H1 (cell line): ENCODE measurements around the gene RBMS1. TPM values are rescaled to one million over a fixed set of nuclear protein-coding genes. Genes with fewer than 3 reads are reported as not detected.
A peak's percentile ranks its signal among the peaks of the same experiment; 100 is the strongest.

Experiments
- ASH2L ChIP-seq: fragments of 200-600, 300-600 bp; sonication (generic); IDR thresholded peaks from one replicate; pipeline ENCODE4 v1.7.1; 2017; ENCODE audit warnings: low read length
- KDM5A ChIP-seq: fragments of 200-600 bp; IDR thresholded peaks from 2 replicates; pipeline ENCODE4 v1.7.1; 2012; ENCODE audit warnings: mild to moderate bottlenecking, low read length, inconsistent platforms, mixed read lengths
- POLR2AphosphoS5 ChIP-seq: IDR thresholded peaks from 2 replicates; pipeline ENCODE4 v1.6.1; 2011; ENCODE audit warnings: low read depth, low read length
- RXRA ChIP-seq: IDR thresholded peaks from 2 replicates; pipeline ENCODE4 v1.6.1; 2011; ENCODE audit warnings: low read depth, mild to moderate bottlenecking, low read length, moderate library complexity; ENCODE audit not compliant: insufficient read depth
- SIX5 ChIP-seq: IDR thresholded peaks from 2 replicates; pipeline ENCODE4 v1.6.1; 2011; ENCODE audit warnings: mild to moderate bottlenecking, low read depth, low read length
- TEAD4 ChIP-seq: IDR thresholded peaks from 2 replicates; pipeline ENCODE4 v1.6.1; 2012; ENCODE audit warnings: low read depth, low read length, inconsistent platforms, mixed read lengths
- ZNF274 ChIP-seq: IDR thresholded peaks from 2 replicates; pipeline ENCODE4 v1.7.0; 2012; ENCODE audit warnings: low read length, borderline replicate concordance; ENCODE audit errors: extremely low read depth
- polyA plus RNA-seq, 7 experiments: library from polyadenylated mRNA; depleted of rRNA in 3 of 7; stranded (reverse) in 5 of 7; unstranded in 2 of 7; fragments of >200 nt in 5 of 7; fragments of 200-250 nt in 2 of 7; gene quantifications; 1 replicate in 5 of 7; 2 replicates in 1 of 7; 4 replicates in 1 of 7; pipeline versions ENCODE4 v1.2.1 to v1.2.3, GENCODE V29; 2011 to 2013; ENCODE audit warnings: missing spikeins in 2 of 7, mixed read lengths in 2 of 7
- total RNA-seq: library from RNA; stranded (reverse); fragmentation: NEBNext Ultra II Directional; extraction: Animal tissue kit (Norgen Biotek cat#: 25700); gene quantifications from 2 replicates; pipeline ENCODE4 v1.2.1, GENCODE V29; 2021
- TF ChIP-seq, protein P1 (sequence below): IDR thresholded peaks from 2 replicates; pipeline ENCODE4 v1.6.1; 2011; ENCODE audit warnings: low read depth, mild to moderate bottlenecking, low read length; ENCODE audit not compliant: insufficient read depth
- TF ChIP-seq, protein P2 (sequence below): fragments of 300-600 bp; sonication (generic); IDR thresholded peaks from 2 replicates; pipeline ENCODE4 v1.7.1; 2012; ENCODE audit warnings: low read length, moderate library complexity, mild to moderate bottlenecking, inconsistent platforms; ENCODE audit not compliant: insufficient replicate concordance
- TF ChIP-seq, protein P3 (sequence below): IDR thresholded peaks from 2 replicates; pipeline ENCODE4 v1.6.1; 2012; ENCODE audit warnings: inconsistent platforms

Gene RBMS1
- total and polyA plus RNA-seq, 2 of the 8 experiments (the other 6 are each of a cell fraction or from before 2014, with no cell fraction given): 53.7 to 60.0 TPM

DNA sequence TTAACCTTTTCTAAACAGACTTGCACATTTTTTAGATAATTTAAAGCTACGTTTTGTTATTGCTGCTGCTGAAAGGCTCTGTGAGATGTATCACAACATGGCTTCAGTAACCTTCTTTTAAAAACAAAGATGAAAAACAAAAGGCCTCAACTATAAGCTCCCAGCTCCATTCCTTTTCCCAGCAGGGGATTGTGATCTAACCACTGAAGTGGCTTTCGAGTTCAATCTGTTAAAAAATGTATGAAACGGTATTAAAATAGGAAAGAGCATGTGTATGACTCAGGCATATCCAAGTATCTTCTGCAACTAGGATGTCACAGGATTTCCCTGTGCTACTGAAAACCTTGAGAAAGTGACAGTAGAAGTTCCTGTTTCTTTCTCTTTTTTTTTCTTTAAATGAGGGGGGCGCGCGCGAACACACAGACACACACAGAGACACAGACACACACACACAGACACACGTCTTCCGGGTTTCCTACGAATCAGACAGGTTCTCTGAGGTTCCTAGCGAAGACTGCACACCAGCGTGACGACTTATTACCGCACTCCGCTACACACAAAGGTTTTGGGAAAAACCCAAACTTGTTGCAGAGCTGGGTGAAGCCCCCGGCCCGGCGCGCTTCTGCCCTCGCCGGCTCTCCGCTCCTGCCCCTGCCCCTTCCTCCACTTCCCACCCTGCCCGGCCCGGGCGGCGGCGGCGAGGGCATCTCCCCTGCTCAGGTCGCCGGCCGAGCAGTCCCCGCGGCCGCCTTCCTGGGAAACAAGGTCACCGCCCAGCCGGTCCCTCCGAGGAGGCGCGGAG, 86.8 kb downstream of the RBMS1 start (continued):
- no peak for TF ChIP-seq RXRA
- TF ChIP-seq, protein P1, sequence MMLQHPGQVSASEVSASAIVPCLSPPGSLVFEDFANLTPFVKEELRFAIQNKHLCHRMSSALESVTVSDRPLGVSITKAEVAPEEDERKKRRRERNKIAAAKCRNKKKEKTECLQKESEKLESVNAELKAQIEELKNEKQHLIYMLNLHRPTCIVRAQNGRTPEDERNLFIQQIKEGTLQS: no peak
- TF ChIP-seq, protein P2, sequence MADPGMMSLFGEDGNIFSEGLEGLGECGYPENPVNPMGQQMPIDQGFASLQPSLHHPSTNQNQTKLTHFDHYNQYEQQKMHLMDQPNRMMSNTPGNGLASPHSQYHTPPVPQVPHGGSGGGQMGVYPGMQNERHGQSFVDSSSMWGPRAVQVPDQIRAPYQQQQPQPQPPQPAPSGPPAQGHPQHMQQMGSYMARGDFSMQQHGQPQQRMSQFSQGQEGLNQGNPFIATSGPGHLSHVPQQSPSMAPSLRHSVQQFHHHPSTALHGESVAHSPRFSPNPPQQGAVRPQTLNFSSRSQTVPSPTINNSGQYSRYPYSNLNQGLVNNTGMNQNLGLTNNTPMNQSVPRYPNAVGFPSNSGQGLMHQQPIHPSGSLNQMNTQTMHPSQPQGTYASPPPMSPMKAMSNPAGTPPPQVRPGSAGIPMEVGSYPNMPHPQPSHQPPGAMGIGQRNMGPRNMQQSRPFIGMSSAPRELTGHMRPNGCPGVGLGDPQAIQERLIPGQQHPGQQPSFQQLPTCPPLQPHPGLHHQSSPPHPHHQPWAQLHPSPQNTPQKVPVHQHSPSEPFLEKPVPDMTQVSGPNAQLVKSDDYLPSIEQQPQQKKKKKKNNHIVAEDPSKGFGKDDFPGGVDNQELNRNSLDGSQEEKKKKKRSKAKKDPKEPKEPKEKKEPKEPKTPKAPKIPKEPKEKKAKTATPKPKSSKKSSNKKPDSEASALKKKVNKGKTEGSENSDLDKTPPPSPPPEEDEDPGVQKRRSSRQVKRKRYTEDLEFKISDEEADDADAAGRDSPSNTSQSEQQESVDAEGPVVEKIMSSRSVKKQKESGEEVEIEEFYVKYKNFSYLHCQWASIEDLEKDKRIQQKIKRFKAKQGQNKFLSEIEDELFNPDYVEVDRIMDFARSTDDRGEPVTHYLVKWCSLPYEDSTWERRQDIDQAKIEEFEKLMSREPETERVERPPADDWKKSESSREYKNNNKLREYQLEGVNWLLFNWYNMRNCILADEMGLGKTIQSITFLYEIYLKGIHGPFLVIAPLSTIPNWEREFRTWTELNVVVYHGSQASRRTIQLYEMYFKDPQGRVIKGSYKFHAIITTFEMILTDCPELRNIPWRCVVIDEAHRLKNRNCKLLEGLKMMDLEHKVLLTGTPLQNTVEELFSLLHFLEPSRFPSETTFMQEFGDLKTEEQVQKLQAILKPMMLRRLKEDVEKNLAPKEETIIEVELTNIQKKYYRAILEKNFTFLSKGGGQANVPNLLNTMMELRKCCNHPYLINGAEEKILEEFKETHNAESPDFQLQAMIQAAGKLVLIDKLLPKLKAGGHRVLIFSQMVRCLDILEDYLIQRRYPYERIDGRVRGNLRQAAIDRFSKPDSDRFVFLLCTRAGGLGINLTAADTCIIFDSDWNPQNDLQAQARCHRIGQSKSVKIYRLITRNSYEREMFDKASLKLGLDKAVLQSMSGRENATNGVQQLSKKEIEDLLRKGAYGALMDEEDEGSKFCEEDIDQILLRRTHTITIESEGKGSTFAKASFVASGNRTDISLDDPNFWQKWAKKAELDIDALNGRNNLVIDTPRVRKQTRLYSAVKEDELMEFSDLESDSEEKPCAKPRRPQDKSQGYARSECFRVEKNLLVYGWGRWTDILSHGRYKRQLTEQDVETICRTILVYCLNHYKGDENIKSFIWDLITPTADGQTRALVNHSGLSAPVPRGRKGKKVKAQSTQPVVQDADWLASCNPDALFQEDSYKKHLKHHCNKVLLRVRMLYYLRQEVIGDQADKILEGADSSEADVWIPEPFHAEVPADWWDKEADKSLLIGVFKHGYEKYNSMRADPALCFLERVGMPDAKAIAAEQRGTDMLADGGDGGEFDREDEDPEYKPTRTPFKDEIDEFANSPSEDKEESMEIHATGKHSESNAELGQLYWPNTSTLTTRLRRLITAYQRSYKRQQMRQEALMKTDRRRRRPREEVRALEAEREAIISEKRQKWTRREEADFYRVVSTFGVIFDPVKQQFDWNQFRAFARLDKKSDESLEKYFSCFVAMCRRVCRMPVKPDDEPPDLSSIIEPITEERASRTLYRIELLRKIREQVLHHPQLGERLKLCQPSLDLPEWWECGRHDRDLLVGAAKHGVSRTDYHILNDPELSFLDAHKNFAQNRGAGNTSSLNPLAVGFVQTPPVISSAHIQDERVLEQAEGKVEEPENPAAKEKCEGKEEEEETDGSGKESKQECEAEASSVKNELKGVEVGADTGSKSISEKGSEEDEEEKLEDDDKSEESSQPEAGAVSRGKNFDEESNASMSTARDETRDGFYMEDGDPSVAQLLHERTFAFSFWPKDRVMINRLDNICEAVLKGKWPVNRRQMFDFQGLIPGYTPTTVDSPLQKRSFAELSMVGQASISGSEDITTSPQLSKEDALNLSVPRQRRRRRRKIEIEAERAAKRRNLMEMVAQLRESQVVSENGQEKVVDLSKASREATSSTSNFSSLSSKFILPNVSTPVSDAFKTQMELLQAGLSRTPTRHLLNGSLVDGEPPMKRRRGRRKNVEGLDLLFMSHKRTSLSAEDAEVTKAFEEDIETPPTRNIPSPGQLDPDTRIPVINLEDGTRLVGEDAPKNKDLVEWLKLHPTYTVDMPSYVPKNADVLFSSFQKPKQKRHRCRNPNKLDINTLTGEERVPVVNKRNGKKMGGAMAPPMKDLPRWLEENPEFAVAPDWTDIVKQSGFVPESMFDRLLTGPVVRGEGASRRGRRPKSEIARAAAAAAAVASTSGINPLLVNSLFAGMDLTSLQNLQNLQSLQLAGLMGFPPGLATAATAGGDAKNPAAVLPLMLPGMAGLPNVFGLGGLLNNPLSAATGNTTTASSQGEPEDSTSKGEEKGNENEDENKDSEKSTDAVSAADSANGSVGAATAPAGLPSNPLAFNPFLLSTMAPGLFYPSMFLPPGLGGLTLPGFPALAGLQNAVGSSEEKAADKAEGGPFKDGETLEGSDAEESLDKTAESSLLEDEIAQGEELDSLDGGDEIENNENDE: peak; percentile 76
- TF ChIP-seq, protein P3, sequence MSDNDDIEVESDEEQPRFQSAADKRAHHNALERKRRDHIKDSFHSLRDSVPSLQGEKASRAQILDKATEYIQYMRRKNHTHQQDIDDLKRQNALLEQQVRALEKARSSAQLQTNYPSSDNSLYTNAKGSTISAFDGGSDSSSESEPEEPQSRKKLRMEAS: no peak
- TF ChIP-seq TEAD4: no peak
- TF ChIP-seq SIX5: no peak
- no peak for TF ChIP-seq POLR2AphosphoS5
- TF ChIP-seq KDM5A: no peak
- TF ChIP-seq ZNF274: no peak
- TF ChIP-seq ASH2L: no peak
